Activated naive CD4-positive, alpha-beta T cell treated with anti-CD3 and anti-CD28 coated beads for 36 hours (primary cell): Measurements from ENCODE around the gene ORAI3. TPM values are rescaled to one million over a fixed set of nuclear protein-coding genes. Genes with fewer than 3 reads are reported as not detected.
"Not testable (repeated sequence)": the region's sequence is repeated elsewhere in the genome, so short reads cannot be mapped to it uniquely, and the experiment has no call there.

Source experiments
- CTCF ChIA-PET: fragments of 350-600 bp; sonication (Branson Sonifier 250); formaldehyde crosslinking; loops from one replicate; lab custom pipeline; 2021; ENCODE audit warnings: antibody characterized with exemption; lab: Charles Lee
- DNase-seq: peaks from one replicate; pipeline ENCODE4 v3.0.0-alpha.2; 2020
- H3K27ac Mint-ChIP-seq: one replicate; pipeline ENCODE4 v1.8.0; 2021; ENCODE audit warnings: mild to moderate bottlenecking, mixed read lengths
- H3K27me3 Mint-ChIP-seq: one replicate; pipeline ENCODE4 v1.8.0; 2021; ENCODE audit warnings: low read depth, mixed read lengths
- H3K36me3 Mint-ChIP-seq: one replicate; pipeline ENCODE4 v1.8.0; 2021; ENCODE audit warnings: low read depth, mixed read lengths
- H3K4me1 Mint-ChIP-seq: one replicate; pipeline ENCODE4 v1.8.0; 2021; ENCODE audit warnings: low read depth, mixed read lengths
- H3K4me3 Mint-ChIP-seq: one replicate; pipeline ENCODE4 v1.8.0; 2021; ENCODE audit warnings: mild to moderate bottlenecking, moderate library complexity, mixed read lengths
- H3K9me3 Mint-ChIP-seq: one replicate; pipeline ENCODE4 v1.8.0; 2021; ENCODE audit warnings: mixed read lengths
- intact Hi-C: fragments of 100-400 bp; cut with micrococcal nuclease; formaldehyde crosslinking; loops from one replicate; pipeline ENCODE4 v1.15.1; 2023
- total RNA-seq, 2 experiments: library from RNA; stranded (reverse); gene quantifications; one replicate each; pipeline ENCODE4 v1.2.3, GENCODE V29; 2021

ORAI3 gene
- total RNA-seq, 2 experiments from 2014 or later: 4.2 to 4.7 TPM

DNA sequence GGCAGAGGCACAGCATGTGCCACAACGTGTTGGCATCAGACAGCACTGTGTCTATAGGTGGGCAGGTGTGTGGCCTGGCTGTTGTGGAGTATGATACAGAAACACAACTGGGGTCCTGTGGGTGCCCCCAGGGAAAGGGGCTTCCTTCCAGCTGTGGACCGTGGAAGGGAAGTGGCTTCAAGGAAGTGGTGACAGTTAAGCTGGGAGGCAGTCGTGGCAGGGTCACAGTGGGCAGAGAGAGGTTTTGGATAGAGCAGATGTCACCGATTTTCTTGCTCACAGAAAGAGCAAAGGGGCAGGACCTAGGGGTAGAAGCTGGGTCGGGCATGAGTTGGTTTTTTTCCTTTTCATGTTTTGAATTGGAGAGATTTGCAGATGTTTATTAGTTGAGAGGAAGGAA, 11.2 kb upstream of the ORAI3 start:
- H3K27me3 Mint-ChIP-seq: no peaks in the 10 kb centered on the region
- CTCF ChIA-PET: no interaction called here
- peaks cover 11% of the 10 kb centered on the region for H3K36me3 Mint-ChIP-seq
- no peak for DNase-seq
- intact Hi-C loops: no loop called here
- H3K27ac Mint-ChIP-seq: no peak overlapping the region
- no peaks in the 10 kb centered on the region for H3K9me3 Mint-ChIP-seq
- H3K4me3 Mint-ChIP-seq: no peak overlapping the region
- H3K4me1 Mint-ChIP-seq: peaks cover 27% of the 10 kb centered on the region

GRCh38 chr16:30939571-30939970, 9.3 kb upstream of the ORAI3 start:
- H3K27me3 Mint-ChIP-seq, intact Hi-C loops, H3K27ac Mint-ChIP-seq, H3K9me3 Mint-ChIP-seq, DNase-seq, H3K4me3 Mint-ChIP-seq: not testable (repeated sequence)
- Mint-ChIP-seq H3K4me1 (peaks cover 28% of the 10 kb centered on the region), H3K36me3 (peaks cover 17% of the 10 kb centered on the region)
- CTCF ChIA-PET: interaction anchor here (0.8 to 3.9 kb wide), 4 partner anchors 10 to 504 kb away, joined by 3 to 74 read pairs (median 4); partner anchors contain the start of gene SETD1A

DNA sequence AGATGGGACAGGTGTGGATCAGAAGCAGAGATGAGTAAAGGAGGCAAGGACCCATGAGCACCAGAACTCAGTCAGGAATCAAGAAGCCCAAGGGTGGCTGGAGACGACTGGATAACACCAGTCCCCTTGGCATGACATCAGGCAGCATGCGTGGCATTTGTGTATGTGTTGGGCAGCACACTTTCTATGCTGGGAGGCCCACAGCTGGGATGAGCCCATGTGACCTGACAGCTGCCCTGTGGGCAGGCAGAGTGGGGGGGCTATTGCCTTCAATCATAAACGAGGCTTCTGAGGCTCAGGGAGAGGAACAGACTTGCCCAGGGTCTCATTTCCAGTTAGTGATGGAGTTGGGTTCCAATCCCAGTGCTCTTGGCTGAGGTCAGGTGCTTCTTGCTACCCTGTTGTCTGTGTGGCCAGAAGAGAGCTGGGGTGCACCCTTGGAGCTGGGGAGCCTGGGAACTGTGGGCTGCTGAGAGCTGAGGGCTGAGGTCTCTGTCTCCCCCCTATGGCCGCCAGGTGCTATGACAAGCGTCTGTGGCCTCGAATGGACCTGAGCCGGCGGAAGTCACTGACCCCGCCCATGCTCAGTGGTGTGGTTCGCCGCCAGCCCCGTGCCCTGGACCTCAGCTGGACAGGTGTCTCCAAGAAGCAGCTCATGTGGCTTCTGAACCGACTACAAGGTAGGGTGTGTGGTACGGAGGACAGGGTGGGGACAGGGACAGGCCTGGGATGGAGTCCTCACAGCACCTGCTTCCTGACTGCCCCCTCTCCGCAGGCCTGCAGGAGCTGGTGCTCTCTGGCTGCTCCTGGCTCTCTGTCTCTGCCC, 7.1 kb upstream of the ORAI3 start:
- intact Hi-C loops: loop anchor here (1.0 kb wide), 1 partner anchor 98 kb away; no protein-coding TSS in a partner anchor
- Mint-ChIP-seq H3K27me3 (no peaks in the 10 kb centered on the region), H3K27ac (peak overlapping the region; percentile 51), H3K36me3 (peaks cover 12% of the 10 kb centered on the region), H3K4me1 (peaks cover 21% of the 10 kb centered on the region), H3K9me3 (no peaks in the 10 kb centered on the region), H3K4me3 (no peak overlapping the region)
- peak; percentile 79 for DNase-seq
- CTCF ChIA-PET: interaction anchor here (0.6 to 3.9 kb wide), 33 partner anchors 8 to 502 kb away, joined by 3 to 74 read pairs (median 5); partner anchors contain the start of genes HSD3B7 and SETD1A

DNA sequence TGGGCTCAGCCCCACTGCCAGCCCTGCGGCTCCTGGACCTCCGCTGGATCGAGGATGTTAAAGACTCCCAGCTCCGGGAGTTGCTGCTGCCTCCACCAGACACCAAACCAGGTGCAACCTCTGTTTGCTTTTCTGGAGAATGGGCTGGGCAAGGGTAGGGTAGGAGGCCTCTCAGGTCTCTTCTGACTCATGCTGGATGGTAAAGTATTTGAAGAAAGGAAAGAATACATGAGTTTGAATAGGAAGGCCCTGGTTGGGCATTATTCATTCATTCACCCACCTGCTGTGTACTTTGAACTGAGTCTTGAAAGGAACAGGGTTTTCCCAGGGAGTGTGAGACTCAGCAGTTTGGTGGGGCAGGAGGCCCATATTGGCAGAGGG, 6.5 kb upstream of the ORAI3 start:
- CTCF ChIA-PET: interaction anchor here (0.6 to 3.9 kb wide), 29 partner anchors 8 to 501 kb away, joined by 3 to 74 read pairs (median 5); partner anchors contain the start of genes HSD3B7 and SETD1A
- Mint-ChIP-seq H3K4me3 (no peak overlapping the region), H3K27ac (peak overlapping the region; percentile 51), H3K36me3 (peaks cover 9% of the 10 kb centered on the region), H3K4me1 (peaks cover 18% of the 10 kb centered on the region), H3K27me3 (no peaks in the 10 kb centered on the region), H3K9me3 (no peaks in the 10 kb centered on the region)
- intact Hi-C loops: loop anchor here (1.0 kb wide), 1 partner anchor 98 kb away; no protein-coding TSS in a partner anchor
- no peak for DNase-seq

- Mint-ChIP-seq H3K4me3 (no peak overlapping the region), H3K9me3 (no peaks in the 10 kb centered on the region), H3K27me3 (no peaks in the 10 kb centered on the region), H3K36me3 (peaks cover 9% of the 10 kb centered on the region), H3K27ac (no peak overlapping the region), H3K4me1 (peaks cover 18% of the 10 kb centered on the region)
- intact Hi-C loops: no loop called here
- DNase-seq: no peak
- CTCF ChIA-PET: interaction anchor here (0.6 to 1.9 kb wide), 5 partner anchors 8 to 319 kb away, joined by 3 to 8 read pairs (median 5); no protein-coding TSS in a partner anchor
Measured at GRCh38 chr16:30944352-30944751, 4.5 kb upstream of the ORAI3 start.

- intact Hi-C loops: no loop called here
Measured at GRCh38 chr16:30946671-30947540, 2.0 kb upstream of the ORAI3 start.

DNA sequence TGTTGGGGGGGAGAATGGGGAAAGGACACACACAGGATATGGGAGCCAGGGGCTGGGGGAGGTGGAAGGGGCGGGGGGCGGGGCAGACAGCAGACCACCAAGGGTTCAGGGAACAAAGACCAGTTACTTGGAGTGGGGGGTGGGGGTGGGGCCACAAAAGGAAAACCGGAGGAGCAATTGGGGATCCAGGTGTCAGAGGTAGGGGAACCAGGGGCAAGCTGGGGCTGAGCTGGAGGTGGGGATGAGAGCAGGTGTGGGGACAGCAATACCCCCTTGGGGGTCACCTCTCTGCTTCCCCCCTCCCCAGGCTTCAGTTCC, 1.4 kb upstream of the ORAI3 start:
- no peaks in the 10 kb centered on the region for H3K9me3 Mint-ChIP-seq
- CTCF ChIA-PET: interaction anchor here (0.9 kb wide), 2 partner anchors 44 to 103 kb away, joined by 4 to 5 read pairs; no protein-coding TSS in a partner anchor
- intact Hi-C loops: no loop called here
- H3K36me3 Mint-ChIP-seq: peaks cover 9% of the 10 kb centered on the region
- peaks cover 15% of the 10 kb centered on the region for H3K4me1 Mint-ChIP-seq
- no peak overlapping the region for H3K27ac Mint-ChIP-seq
- no peak for DNase-seq
- no peaks in the 10 kb centered on the region for H3K27me3 Mint-ChIP-seq
- no peak overlapping the region for H3K4me3 Mint-ChIP-seq

More at GRCh38 chr16:30946671-30947540, 2.0 kb upstream of the ORAI3 start:
- H3K27ac Mint-ChIP-seq: no peak overlapping the region
- peaks cover 9% of the 10 kb centered on the region for H3K36me3 Mint-ChIP-seq
- H3K9me3 Mint-ChIP-seq: no peaks in the 10 kb centered on the region
- no peak overlapping the region for H3K4me3 Mint-ChIP-seq
- no peak for DNase-seq
- CTCF ChIA-PET: interaction anchor here (0.9 kb wide), 2 partner anchors 45 to 102 kb away, joined by 4 to 5 read pairs; no protein-coding TSS in a partner anchor
- H3K27me3 Mint-ChIP-seq: no peaks in the 10 kb centered on the region
- H3K4me1 Mint-ChIP-seq: peaks cover 20% of the 10 kb centered on the region

DNA sequence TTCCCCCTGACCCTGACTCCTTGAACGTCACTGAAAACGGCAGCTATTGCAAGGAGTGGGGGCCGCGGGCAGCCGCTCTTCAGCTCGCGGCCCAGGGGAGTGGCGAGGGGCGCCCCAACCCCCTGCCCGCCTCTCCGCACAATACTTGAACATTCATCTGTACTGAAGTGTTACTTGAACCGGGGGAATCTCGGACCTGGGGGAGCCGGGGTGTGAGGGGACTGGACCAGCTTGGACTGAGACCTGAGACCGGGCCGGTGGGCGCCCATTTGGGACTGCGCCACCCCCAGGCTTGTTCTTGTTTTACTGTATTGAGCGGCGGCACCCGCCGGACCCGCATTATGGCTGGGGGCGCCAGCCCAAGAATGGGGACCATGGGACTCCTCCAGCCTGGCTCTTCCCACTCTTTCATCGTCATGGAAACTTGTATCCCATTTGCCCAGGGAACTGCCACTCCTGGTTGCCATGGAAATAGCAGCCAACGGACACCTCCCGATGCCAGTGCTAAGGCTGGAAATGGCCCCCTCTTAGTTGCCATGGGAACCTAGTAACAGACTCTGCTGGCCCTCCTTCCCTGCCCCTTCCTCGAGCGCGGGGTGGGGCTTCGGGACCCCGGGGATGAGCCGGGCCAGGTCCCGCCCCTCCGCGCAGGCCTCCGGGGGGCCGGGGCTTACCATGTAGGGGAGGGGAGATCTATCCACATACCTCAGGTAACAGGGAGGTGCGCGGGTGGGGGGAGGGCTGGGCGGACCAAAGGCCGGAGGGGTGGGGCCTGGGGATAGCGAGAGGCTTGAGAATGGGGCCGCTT, 805 bp upstream of the ORAI3 start:
- no peak overlapping the region for H3K27ac Mint-ChIP-seq
- H3K4me3 Mint-ChIP-seq: no peak overlapping the region
- H3K4me1 Mint-ChIP-seq: peaks cover 11% of the 10 kb centered on the region
- CTCF ChIA-PET: interaction anchor here (0.9 kb wide), 1 partner anchor 103 kb away, joined by 4 read pairs; no protein-coding TSS in a partner anchor
- no peak for DNase-seq
- intact Hi-C loops: loop anchor here (2.0 kb wide), 1 partner anchor 53 kb away; the partner anchor contains the start of gene BCL7C
- peaks cover 9% of the 10 kb centered on the region for H3K36me3 Mint-ChIP-seq
- no peaks in the 10 kb centered on the region for H3K27me3 Mint-ChIP-seq
- no peaks in the 10 kb centered on the region for H3K9me3 Mint-ChIP-seq

DNA sequence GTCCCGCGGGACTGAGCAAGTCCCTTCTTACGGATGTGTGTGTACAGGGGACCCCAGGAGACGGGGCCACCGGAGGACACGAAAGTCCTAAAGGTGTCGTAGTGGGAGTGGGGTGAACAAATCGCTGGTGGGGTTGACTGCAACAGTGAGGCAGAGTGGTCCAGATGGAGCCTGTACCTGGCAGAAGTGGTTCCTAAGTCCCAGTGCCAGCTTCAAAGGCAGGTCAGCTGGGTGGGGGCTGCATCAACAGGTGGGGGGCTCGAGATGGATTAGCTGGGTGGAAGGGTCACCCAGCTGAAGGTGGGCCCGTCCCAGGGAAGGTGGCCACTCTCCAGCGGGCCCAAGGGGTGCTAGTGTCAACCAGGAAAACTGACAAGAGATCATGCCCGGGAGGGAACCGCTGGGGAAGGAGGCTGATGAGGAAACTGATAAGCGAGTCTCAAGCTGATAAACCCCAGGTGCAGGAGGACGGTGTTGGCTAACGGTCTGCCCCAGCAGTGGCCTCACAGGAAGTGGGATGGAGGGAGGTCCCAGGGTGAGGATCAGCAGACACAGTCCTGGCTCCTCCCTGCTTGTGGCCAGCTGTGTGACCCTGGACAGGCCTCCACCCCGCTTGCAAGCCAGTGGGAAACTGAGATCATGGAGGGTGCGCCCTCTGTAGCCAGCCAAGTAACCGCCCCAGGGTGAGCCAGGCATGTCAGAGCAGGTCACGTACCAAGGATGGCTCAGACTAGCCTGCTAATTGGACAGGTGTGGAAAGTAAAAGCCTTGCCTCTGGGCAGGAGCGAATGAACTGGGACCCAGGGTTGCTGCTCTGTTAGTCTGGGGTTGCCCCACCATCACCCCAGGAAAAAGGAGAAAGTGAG, 1.0 kb downstream of the ORAI3 start:
- DNase-seq: peak; percentile 74
- Mint-ChIP-seq H3K4me1 (peaks cover 16% of the 10 kb centered on the region), H3K27ac (peak overlapping the region; percentile 65), H3K36me3 (peaks cover 2% of the 10 kb centered on the region), H3K9me3 (no peaks in the 10 kb centered on the region), H3K27me3 (no peaks in the 10 kb centered on the region), H3K4me3 (peak overlapping the region; percentile 80)
- intact Hi-C loops: loop anchor here (2.0 to 10.0 kb wide), 2 partner anchors 55 to 765 kb away; partner anchors contain the start of gene BCL7C
- CTCF ChIA-PET: interaction anchor here (0.6 to 2.0 kb wide), 4 partner anchors 9 to 142 kb away, joined by 3 to 11 read pairs (median 4); no protein-coding TSS in a partner anchor

- H3K9me3 Mint-ChIP-seq: no peaks in the 10 kb centered on the region
- H3K27ac Mint-ChIP-seq: no peak overlapping the region
- H3K4me1 Mint-ChIP-seq: peaks cover 16% of the 10 kb centered on the region
- H3K4me3 Mint-ChIP-seq: peak overlapping the region; percentile 80
- intact Hi-C loops: loop anchor here (10.0 kb wide), 1 partner anchor 764 kb away; a partner anchor contains a TSS
- CTCF ChIA-PET: interaction anchor here (1.3 to 2.0 kb wide), 2 partner anchors 9 to 11 kb away, joined by 4 to 11 read pairs; no protein-coding TSS in a partner anchor
- no peaks in the 10 kb centered on the region for H3K27me3 Mint-ChIP-seq
- H3K36me3 Mint-ChIP-seq: peaks cover 2% of the 10 kb centered on the region
- DNase-seq: no peak
Measured at GRCh38 chr16:30950516-30951065, 1.7 kb downstream of the ORAI3 start.
